GM19468 (cell line): ENCODE measurements around the gene COLEC12.

Experiments used
- ATAC-seq: cut with Tn5 transposase; IDR thresholded peaks from one replicate; pipeline ENCODE4 v1.9.1; 2021; ENCODE audit warnings: mild to moderate bottlenecking, moderate library complexity, moderate number of reproducible peaks; ENCODE audit not compliant: unreplicated experiment; ENCODE audit errors: extremely low read depth

Gene COLEC12

GRCh38 chr18:449374-449773 is 51.1 kb downstream of the COLEC12 start:
- no peak for ATAC-seq

- ATAC-seq, result no peak
Observed at GRCh38 chr18:448116-448790, 52.2 kb downstream of the COLEC12 start.

DNA sequence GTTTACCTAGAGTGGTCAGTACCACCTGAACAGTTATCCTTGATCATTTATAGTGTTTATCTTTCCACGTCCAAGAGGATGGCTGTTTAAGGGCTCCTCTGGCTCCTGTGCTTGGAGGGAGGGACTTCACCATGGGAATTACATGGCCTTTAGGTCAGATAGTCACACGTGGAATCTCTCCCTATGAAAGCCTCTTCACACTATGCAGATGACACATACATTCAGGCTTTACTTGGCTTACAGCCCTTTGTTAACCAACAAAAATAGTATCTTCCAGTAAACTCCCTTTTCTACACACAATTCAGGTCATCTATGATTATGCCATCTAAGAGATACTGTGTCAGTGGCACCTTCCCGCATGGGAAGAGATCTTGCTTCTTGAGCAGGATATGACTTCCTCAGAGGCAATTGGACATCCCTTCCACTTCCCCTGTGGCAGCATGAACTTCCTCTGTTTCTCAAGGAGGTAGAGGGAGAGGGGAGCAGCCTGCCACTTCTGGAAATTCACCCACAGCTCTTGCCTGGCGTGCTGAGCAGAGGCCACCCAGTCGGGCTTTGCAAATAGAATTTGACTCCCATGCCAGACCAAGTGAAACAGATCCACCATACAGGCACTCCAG is 53.5 kb downstream of the COLEC12 start:
- ATAC-seq, result no peak

DNA sequence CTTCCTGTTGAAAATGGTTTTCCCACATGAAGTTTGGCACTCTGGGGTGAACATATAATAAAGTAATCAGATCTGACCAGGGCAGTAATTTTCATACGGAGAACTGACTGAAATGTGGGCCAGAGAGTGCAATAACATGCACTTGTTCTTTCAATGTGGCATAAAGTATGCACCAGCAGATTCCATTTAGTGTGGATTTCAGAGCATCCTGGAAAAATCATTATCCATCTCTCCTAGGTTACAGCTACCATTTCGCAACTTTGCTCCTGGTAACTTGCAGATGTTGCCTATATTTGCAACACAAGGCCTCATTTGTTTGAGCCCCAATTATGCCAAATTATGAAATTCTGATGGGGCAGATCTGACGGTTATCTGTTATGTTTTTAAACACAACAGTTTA is 55.4 kb downstream of the COLEC12 start:
- ATAC-seq, result no peak

DNA sequence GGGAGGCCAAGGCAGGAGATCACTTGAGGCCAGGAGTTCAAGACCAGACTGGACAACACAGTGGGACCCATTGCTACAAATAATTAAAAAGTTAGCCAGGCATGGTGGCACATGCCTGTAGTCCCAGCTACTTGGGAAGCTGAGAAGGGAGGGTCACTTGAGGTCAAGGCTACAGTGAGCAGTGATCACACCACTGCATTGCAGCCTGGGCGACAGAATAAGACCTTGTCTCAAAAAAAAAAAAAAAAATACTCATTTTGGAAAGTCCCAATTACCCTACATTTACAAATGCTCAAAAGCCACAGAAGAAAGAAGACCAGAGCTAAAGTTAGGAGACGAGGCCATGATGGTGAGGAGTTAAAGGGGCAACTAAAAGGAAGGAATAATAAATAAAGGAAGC is 61.9 kb downstream of the COLEC12 start:
- no peak for ATAC-seq

DNA sequence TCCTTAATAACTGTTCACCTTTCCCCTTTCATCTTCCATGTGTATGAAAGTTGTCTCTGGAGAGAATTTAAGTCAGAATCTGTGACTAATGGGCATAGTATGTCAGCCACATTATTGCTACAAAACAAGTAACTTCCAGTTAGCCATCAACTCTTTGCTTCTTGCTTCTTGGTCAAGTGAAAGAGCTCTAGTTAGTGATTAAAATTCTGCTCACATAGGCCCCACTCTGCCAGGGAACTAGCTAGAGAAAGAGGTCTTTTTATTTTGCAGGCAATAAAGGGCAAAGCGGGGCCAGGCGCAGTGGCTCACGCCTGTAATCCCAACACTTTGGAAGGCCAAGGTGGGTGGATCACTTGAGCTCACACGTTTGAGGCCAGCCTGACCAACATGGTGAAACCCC is 64.6 kb downstream of the COLEC12 start:
- no peak for ATAC-seq

DNA sequence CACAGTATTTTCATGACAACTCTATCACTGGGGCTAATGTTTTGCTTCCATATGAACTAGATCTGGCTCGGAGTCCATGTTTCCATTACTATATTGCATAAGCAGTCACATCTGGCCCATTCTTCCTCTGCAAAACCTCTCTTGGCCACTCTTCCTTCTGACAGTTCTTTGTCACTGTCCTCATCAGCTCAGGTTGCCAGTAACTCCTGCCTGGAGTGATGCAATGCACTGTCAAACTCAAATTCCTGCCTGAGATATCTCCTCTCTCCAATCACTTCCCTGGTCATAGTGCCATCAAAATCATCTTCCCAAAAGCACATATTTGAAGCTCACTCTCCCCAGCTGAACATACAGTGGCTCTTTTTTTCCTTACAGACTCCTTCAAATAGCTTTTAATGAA is 66.1 kb downstream of the COLEC12 start:
- no peak for ATAC-seq

GRCh38 chr18:433960-434359 is 66.5 kb downstream of the COLEC12 start:
- ATAC-seq, result no peak

DNA sequence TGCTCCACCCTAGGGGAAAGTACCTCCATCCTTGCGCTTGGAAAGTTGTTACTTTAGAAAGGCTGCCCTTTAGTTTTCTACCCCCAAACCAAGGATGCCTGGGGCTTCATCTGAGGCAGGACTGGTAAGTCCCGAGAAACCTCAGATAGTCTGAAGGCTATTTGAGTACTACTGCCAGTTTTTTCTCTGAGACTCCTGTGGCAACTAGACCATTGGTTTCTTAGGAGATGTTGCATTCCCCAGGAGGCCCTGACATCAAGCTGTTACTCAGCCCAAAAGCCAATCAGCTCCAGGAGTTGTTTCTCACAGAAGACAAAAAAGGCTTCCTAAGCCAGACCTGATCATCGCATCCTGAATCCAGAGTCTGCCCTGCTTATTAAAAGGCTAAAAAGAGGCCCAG is 67.2 kb downstream of the COLEC12 start:
- no peak for ATAC-seq

DNA sequence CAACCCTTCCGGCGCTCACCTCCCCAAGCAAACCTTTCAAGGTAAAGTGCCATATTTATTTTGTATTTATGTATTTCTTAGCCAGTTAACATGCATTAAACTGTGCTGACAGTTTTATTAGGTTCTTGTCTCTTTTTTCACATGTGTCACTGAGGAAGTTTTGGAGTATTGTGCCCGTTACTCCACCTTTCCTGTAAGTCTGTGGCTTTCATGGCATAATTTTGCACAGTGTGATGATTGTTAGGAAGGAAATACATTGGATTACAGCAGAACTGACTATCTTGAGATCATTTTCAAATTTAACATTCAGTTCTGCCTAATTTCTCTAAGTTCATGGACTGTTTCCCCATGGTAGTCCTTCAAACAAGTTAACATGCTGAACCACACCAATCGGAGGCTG is 67.7 kb downstream of the COLEC12 start:
- no peak for ATAC-seq

- no peak for ATAC-seq
Observed at GRCh38 chr18:429030-429429, 71.5 kb downstream of the COLEC12 start.

DNA sequence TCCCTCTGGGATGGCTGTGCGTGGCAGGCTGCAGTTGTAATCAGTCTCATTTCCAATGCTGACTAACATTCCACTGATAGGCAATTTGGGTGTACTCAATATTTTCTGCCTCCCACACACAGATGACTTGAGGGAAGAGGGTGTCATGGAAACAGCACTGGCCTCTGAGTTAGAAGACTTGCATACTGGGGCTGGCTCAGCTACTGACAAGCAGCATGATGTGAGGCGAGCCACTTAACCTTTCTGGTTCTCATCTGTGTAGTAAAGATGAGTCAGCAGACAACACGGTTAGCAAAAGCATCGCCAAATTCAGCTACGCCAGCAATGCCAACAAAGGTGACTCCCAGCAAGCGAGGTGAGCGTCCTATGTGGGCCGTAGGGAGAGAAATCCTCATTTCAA is 73.5 kb downstream of the COLEC12 start:
- no peak for ATAC-seq

DNA sequence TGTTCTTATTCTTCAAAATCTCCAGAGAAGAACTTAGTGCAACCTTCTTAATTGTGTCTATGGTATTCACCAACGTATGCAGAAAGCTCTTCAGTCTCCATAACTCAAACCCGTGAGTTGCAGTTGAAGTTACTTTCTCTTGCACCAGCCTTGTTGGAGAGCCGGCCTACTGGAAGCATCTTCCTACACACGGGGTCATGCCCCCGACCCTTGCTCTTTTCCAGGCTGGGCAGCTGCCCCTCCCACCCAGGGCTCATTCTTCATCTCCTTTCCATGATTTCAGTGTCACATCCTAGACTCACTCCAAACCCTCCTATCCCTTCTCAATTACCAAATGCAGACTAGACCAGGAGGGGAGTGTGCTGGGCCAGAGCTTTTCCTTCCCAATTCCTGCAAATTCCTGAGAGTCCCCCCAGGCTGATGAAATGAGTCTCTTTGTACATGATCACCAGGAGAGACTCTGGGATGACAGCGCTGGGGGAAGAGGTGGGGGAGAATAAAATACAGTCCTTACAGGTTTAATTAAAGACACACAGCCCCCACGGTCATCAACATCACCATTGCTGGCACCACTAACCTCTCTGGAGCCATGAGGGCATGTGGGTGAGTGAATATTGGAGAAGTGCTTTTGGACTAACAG is 75.3 kb downstream of the COLEC12 start:
- no peak for ATAC-seq

- no peak for ATAC-seq
Observed at GRCh38 chr18:424668-425067, 75.8 kb downstream of the COLEC12 start.

- ATAC-seq, result no peak
Observed at GRCh38 chr18:424071-424661, 76.3 kb downstream of the COLEC12 start.

- no peak for ATAC-seq
Observed at GRCh38 chr18:422966-423365, 77.5 kb downstream of the COLEC12 start.

- ATAC-seq, result no peak
Observed at GRCh38 chr18:421247-422155, 79.0 kb downstream of the COLEC12 start.

DNA sequence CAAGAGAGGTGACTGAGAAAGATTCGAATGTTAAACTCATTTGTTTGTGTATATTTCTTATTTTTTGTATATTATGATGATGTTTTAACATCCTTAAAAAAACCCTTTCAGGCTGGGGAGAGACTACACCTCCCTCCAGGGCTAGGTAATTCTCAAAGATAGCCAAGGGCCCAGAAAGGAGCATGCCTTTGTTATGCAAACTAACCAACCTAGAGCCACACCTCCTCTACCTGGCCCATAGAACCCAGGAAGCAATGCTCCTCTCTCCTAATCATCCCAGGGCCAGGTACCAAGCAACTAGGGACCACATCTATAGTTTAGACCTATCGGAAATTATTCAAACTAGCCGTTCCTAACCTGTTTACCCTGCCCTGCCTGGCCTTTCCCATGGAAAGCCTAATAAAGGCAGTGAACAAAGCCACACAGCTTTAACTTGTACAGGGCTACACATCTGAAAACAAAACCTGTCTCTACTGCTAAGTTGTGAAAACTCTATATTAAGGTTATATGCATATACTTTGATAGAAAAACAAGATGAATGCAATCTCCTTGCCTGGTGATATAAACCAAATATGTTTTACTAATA is 79.7 kb downstream of the COLEC12 start:
- ATAC-seq, result no peak

GRCh38 chr18:419541-420175 is 80.8 kb downstream of the COLEC12 start:
- no peak for ATAC-seq

GRCh38 chr18:417495-417894 is 83.0 kb downstream of the COLEC12 start:
- no peak for ATAC-seq
